GM12864 (cell line): ENCODE measurements around the gene SYNRG.
"Not testable (repeated sequence)": the region's sequence is repeated elsewhere in the genome, so short reads cannot be mapped to it uniquely, and the experiment has no call there.

Experiments used
- DNase-seq: peaks from one replicate; pipeline ENCODE4 v3.0.0-alpha.2; 2011; ENCODE audit warnings: low read depth
- H3K4me3 ChIP-seq: 2 replicates; pipeline ENCODE4 v1.5.1; 2011; ENCODE audit warnings: mild to moderate bottlenecking, low read depth, low read length, control low read depth
- CTCF ChIP-seq: IDR thresholded peaks from 2 replicates; pipeline ENCODE4 v1.5.1; 2011; ENCODE audit warnings: low read depth, mild to moderate bottlenecking, moderate library complexity, low read length, control low read depth, inconsistent platforms; ENCODE audit errors: missing control alignments

Gene SYNRG

GRCh38 chr17:37518826-37519225 is 90.4 kb downstream of the SYNRG start:
- no peak for DNase-seq
- TF ChIP-seq CTCF: no peak
- no peak overlapping the region for H3K4me3 ChIP-seq

- DNase-seq: no peak
- no peak for TF ChIP-seq CTCF
- H3K4me3 ChIP-seq: no peak overlapping the region
Observed at GRCh38 chr17:37517881-37518280, 91.3 kb downstream of the SYNRG start.

GRCh38 chr17:37516127-37516571 is 93.1 kb downstream of the SYNRG start:
- no peak overlapping the region for H3K4me3 ChIP-seq
- no peak for DNase-seq
- TF ChIP-seq CTCF: no peak

GRCh38 chr17:37513711-37514110 is 95.5 kb downstream of the SYNRG start:
- DNase-seq: no peak
- no peak overlapping the region for H3K4me3 ChIP-seq
- TF ChIP-seq CTCF: no peak

- H3K4me3 ChIP-seq: no peak overlapping the region
- no peak for DNase-seq
- TF ChIP-seq CTCF: no peak
Observed at GRCh38 chr17:37512442-37513068, 96.7 kb downstream of the SYNRG start.

GRCh38 chr17:37511642-37512041 is 97.6 kb downstream of the SYNRG start:
- not testable (repeated sequence) for DNase-seq

GRCh38 chr17:37510056-37510455 is 99.2 kb downstream of the SYNRG start:
- DNase-seq: no peak
- TF ChIP-seq CTCF: no peak
- no peak overlapping the region for H3K4me3 ChIP-seq

More at GRCh38 chr17:37511642-37512041, 97.6 kb downstream of the SYNRG start:
- not testable (repeated sequence) for H3K4me3 ChIP-seq
